ENCODE data around the gene TLR1. TPM values are rescaled to one million over a fixed set of nuclear protein-coding genes. Genes with fewer than 3 reads are reported as not detected.

The TLR1 gene
- total RNA-seq, 1 donor from 2014 or later: 0.98 TPM

DNA sequence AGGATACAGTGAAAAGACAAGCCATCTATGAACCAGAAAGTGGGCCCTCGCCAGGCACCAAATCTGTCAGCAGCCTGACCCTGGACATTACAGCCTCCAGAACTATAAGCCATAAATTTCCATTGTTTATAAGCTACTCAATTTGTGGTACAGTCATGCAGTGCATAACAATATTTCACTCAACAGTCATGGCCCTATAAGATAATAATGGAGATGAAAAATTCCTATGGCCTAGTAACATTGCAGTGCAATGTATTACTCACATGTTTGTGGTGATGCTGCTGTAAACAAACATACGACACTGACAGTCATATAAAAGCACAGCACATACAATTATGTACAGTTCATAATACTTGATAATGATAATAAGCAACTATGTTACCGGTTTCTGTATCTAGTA is 17.1 kb upstream of the TLR1 start:
- H3K4me3 ChIP-seq (ENCODE audit: low read depth, low read length): no peak overlapping the region
- TF ChIP-seq, protein P1, sequence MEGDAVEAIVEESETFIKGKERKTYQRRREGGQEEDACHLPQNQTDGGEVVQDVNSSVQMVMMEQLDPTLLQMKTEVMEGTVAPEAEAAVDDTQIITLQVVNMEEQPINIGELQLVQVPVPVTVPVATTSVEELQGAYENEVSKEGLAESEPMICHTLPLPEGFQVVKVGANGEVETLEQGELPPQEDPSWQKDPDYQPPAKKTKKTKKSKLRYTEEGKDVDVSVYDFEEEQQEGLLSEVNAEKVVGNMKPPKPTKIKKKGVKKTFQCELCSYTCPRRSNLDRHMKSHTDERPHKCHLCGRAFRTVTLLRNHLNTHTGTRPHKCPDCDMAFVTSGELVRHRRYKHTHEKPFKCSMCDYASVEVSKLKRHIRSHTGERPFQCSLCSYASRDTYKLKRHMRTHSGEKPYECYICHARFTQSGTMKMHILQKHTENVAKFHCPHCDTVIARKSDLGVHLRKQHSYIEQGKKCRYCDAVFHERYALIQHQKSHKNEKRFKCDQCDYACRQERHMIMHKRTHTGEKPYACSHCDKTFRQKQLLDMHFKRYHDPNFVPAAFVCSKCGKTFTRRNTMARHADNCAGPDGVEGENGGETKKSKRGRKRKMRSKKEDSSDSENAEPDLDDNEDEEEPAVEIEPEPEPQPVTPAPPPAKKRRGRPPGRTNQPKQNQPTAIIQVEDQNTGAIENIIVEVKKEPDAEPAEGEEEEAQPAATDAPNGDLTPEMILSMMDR (conservative IDR thresholded peaks at IDR 0.05; ENCODE audit: low read depth, low read length): no peak
- no peak for DNase-seq (ENCODE audit: low read depth)

DNA sequence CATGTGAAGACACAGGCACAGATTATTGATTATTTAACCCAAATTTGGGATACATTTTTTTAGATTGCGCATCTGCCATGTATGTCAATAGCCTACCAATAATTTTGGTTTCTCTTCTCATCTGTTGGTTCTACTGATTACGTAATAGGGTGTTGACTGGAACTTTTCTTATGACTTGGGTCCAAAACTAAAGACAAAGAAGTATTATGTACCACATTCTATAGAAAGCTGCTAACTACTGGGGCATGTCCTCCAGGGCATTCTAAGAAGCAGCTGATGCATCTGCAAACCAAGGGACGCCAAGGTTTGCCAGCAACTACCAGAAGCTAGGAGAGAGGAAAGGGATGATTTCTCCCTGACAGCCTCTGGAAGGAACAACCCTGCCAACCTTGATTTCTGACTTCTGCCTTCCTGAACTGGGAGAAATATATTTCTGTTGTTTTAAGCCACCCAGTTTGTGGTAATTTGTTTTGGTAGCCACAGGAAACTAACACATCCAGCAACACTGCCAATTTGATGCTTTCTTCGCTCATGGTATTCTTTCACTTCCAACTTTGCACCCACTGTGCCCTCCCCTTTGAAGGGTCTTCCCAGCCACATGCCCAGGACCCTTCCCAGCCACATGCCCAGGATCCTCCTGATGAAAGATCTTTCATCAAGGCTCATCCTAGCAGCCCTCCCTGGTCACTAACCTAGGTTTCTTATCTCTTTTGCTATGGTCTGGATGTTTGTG is 15.9 kb upstream of the TLR1 start:
- no peak for DNase-seq (ENCODE audit: low read depth)
- no peak overlapping the region for H3K4me3 ChIP-seq (ENCODE audit: low read depth, low read length)
- TF ChIP-seq, protein P1 (conservative IDR thresholded peaks at IDR 0.05; ENCODE audit: low read depth, low read length): no peak

DNA sequence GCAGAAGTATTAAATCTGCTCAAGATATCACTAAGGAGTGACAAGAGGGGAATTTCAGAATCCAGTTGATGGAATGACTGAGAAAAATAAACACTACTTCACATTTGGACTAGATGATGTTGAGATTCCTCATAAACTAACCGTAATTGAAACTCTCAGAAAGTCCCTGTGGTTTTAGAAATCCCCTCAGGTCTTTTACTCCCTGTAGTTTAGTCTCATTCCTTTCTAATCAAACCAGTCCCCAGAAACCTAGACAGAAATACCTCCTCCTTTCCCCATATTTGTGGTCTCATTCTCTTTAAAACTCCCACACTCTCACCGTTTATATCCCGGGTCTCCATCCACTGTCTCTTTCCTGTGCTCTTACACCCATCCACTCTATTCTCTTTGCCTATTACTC is 15.0 kb upstream of the TLR1 start:
- TF ChIP-seq, protein P1 (conservative IDR thresholded peaks at IDR 0.05; ENCODE audit: low read depth, low read length): no peak
- DNase-seq (ENCODE audit: low read depth): no peak
- H3K4me3 ChIP-seq (ENCODE audit: low read depth, low read length): no peak overlapping the region

DNA sequence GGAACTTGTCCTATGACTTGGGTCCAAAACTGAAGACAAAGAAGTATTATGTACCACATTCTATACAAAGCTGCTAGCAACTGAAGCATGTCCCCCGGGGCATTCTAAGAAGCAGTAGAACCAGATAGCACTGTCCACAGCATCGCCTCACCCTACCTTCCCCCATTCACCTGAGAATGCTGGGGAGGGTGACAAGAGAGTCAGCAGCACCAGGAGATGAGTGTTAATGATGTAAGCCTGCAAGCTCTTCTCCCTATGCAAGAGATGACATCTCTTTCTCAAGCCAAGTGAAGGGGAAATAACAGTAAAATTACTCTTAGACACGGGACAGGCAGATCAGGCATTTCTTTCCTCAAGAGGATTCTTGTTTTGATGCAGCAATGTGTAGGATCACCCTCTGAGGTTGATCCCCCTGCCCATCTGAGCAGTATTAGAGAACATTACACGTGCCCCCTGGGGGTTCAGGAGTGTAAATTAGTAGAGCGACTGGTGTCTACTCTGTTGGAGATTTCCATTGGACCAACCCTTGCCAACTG is 13.9 kb upstream of the TLR1 start:
- DNase-seq (ENCODE audit: low read depth): no peak
- TF ChIP-seq, protein P1 (conservative IDR thresholded peaks at IDR 0.05; ENCODE audit: low read depth, low read length): no peak
- H3K4me3 ChIP-seq (ENCODE audit: low read depth, low read length): no peak overlapping the region

DNA sequence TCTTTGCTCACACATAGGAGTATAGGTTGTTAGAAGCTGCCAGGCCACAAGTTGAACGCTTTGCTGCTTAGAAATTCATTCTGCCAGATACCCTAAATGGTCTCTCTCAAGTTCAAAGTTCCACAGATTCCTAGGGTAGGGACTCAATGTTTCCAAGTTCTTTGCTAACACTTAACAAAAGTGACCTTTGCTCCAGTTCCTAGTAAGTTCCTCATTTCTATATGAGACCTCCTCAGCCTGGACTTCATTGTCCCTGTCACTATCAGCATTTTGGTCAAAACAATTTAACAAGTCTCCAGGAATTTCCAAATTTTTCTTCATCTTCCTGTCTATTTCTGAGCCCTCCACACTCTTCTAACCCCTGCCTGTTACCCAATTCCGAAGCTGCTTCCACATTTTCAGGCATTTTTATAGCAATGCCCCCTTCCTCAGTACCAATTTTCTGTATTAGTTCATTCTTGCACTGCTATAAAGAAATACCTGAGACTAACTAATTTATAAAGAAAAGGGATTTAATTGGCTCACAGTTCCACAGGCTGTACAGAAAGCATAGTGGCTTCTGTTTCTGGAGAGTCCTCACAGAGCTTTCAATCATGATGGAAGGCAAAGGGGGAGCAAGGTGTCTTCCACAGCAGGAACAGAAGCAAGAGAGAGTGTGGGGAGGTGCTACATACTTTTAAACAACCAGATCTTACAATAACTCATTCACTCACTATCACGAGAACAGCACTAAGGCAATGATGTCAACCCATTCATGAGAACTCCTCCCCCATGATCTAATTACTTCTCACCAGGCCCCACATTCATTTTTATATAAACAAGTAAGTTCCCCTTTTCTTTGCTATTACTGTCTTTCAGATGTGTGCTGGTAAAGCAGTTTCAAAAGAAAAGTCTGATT is 11.5 kb upstream of the TLR1 start:
- no peak overlapping the region for H3K4me3 ChIP-seq (ENCODE audit: low read depth, low read length)
- TF ChIP-seq, protein P1 (conservative IDR thresholded peaks at IDR 0.05; ENCODE audit: low read depth, low read length): no peak
- DNase-seq (ENCODE audit: low read depth): no peak

DNA sequence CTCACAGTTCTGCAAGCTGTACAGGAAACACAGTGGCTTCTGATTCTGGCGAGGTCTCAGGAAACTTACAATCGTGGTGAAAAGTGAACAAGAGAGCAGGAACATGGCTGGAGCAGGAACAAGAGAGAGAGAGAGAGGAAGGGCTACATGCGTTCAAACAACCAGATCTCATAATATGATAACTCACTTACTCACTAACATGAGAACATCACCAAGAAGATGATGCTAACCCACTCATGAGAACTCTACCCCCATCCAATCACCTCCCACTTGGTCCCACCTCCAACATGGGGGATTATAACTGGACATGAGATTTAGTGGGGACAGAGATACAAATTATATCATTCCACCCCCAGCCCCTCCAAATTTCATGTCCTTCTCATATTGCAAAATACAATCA is 9.8 kb upstream of the TLR1 start:
- no peak overlapping the region for H3K4me3 ChIP-seq (ENCODE audit: low read depth, low read length)
- no peak for DNase-seq (ENCODE audit: low read depth)
- TF ChIP-seq, protein P1 (conservative IDR thresholded peaks at IDR 0.05; ENCODE audit: low read depth, low read length): no peak

Measured in epithelial cell of proximal tubule (primary cell).